ENCODE data around the gene EMILIN3.
A peak's percentile ranks its signal among the peaks of the same experiment; 100 is the strongest.

EMILIN3 gene

GRCh38 chr20:41327178-41327577 lies 39.4 kb downstream of the EMILIN3 start:
- TF ChIP-seq ZFX (IDR thresholded peaks at IDR 0.05; ENCODE audit: borderline replicate concordance): no peak
- no peak for TF ChIP-seq CTCF (IDR thresholded peaks at IDR 0.05)
- no peak overlapping the region for H3K27ac ChIP-seq

GRCh38 chr20:41320976-41321375 lies 45.6 kb downstream of the EMILIN3 start:
- no peak for TF ChIP-seq CTCF (IDR thresholded peaks at IDR 0.05)
- no peak for TF ChIP-seq ZFX (IDR thresholded peaks at IDR 0.05; ENCODE audit: borderline replicate concordance)
- H3K27ac ChIP-seq: no peak overlapping the region

- TF ChIP-seq CTCF (IDR thresholded peaks at IDR 0.05): no peak
- no peak for TF ChIP-seq ZFX (IDR thresholded peaks at IDR 0.05; ENCODE audit: borderline replicate concordance)
- H3K27ac ChIP-seq: no peak overlapping the region
These were observed 46.2 kb downstream of the EMILIN3 start for GRCh38 chr20:41320441-41320840.

GRCh38 chr20:41318271-41318649 lies 48.4 kb downstream of the EMILIN3 start:
- TF ChIP-seq ZFX (IDR thresholded peaks at IDR 0.05; ENCODE audit: borderline replicate concordance) (no peak), CTCF (IDR thresholded peaks at IDR 0.05) (no peak)
- H3K27ac ChIP-seq: peak overlapping the region; percentile 63

- TF ChIP-seq ZFX (IDR thresholded peaks at IDR 0.05; ENCODE audit: borderline replicate concordance): no peak
These were observed 48.9 kb downstream of the EMILIN3 start, which contains the start of gene ZHX3 for GRCh38 chr20:41317546-41318270. ZHX3 (minus strand) TSS chr20:41317731; CDS start chr20:41204916, 112,815 bp downstream.

GRCh38 chr20:41316602-41317545 lies 49.7 kb downstream of the EMILIN3 start:
- H3K27ac ChIP-seq: peak overlapping the region; percentile 63
- TF ChIP-seq ZFX (IDR thresholded peaks at IDR 0.05; ENCODE audit: borderline replicate concordance) (no peak), CTCF (IDR thresholded peaks at IDR 0.05) (no peak)

More at GRCh38 chr20:41317546-41318270, 48.9 kb downstream of the EMILIN3 start, which contains the start of gene ZHX3:
- peak within 1 kb of the TSS; percentile 63 for H3K27ac ChIP-seq

- TF ChIP-seq ZFX (IDR thresholded peaks at IDR 0.05; ENCODE audit: borderline replicate concordance): no peak
- TF ChIP-seq CTCF (IDR thresholded peaks at IDR 0.05): no peak
These were observed 50.6 kb downstream of the EMILIN3 start for GRCh38 chr20:41316051-41316450.

More at GRCh38 chr20:41316051-41316450, 50.6 kb downstream of the EMILIN3 start:
- no peak overlapping the region for H3K27ac ChIP-seq
